Stimulated activated CD4-positive, alpha-beta T cell treated with anti-CD3 and anti-CD28 coated beads, TNF-alpha, amount 100 ng/mL, for 24 hours (primary cell): Measurements from ENCODE around the gene SLC28A1.

Experiments
- DNase-seq, 3 experiments: peaks; one replicate each; pipeline ENCODE4 v3.0.0-alpha.2; 2020; ENCODE audit warnings: low read depth in 3 of 3

SLC28A1 gene

DNA sequence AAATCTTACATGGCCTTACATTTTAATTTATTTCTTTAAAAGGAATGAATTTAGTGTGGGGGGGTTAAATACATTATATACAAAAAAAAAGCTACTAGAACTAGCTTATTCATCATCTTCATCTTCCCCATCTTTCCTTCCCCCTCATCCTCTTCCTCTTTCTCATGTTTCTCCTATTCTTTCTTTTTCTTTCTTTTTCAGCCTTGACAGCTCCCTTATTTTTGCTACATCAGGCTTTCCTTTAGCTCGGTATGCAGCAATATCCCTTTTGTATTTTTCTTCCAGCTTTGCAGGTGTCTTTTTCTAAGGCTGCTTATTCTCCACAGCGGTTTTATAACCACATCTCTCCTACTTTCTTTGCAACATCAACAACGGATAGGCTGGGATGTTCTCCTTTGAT lies 55.9 kb downstream of the SLC28A1 start:
- no peak for DNase-seq

GRCh38 chr15:84942456-84942855 lies 58.0 kb downstream of the SLC28A1 start:
- no peak for DNase-seq

DNA sequence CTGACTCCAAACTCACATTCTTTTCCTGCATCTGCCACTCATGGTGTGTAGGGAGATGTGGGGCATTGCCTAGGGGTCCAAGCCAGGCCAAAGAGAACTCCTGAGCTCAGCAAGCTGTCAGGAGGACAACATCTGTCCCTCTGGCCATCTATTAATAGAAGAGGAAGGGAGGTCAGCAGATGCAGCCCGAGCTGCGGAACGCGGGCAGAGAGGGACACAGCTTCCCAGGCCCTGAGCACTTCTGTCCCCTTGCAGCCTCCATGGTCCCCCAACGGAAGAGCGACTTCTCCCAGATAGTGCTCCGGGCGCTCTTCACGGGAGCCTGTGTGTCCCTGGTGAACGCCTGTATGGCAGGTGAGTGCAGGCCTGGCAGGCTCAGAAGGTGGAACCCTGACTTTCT lies 59.8 kb downstream of the SLC28A1 start:
- no peak for DNase-seq

- no peak for DNase-seq
These were observed 60.4 kb downstream of the SLC28A1 start for GRCh38 chr15:84944861-84945260.

GRCh38 chr15:84946772-84947489 lies 62.5 kb downstream of the SLC28A1 start:
- no peak for DNase-seq

DNA sequence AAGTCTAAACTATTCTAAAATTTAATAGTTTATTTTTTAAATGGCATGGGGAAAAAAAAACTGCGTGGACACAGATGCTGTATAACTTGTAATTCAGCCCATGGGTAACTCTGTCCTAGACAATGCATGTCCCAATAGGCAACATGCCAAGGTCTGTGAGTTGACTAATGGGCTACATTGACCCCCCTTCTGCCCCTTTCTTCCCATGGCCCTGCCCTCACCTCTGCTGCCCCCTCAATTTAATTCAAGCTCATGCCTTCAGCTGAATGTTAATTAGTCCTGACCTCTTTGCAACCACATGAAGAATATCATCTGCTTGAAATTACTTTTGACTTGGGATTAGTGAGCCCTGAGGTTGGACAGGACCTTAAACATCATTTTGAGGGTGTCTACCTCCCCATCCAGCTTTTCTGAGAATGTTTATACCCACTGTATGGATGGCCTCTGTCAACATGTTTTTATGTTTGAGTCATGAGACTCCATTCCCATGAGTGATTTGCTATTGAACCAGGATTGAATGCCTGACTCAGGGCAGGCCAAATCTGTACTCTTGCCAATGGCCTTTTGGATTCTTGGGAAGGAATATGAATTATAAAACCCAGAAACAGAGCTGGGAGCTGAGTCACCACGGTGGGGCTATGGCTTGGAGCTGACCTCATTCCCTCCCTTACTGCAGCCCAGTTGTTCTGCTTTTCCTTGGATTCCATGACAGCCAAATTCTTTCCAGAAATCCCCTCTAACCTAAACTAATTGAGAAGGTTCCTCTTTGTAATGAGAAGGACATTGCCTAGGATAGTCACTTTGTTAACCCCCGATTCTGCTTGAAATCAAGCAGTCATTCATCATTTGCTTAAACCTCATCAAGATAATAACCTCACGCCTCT lies 63.7 kb downstream of the SLC28A1 start:
- no peak for DNase-seq

GRCh38 chr15:84949043-84949442 lies 64.6 kb downstream of the SLC28A1 start:
- DNase-seq = no peak

GRCh38 chr15:84949845-84950569 lies 65.5 kb downstream of the SLC28A1 start:
- DNase-seq = no peak

DNA sequence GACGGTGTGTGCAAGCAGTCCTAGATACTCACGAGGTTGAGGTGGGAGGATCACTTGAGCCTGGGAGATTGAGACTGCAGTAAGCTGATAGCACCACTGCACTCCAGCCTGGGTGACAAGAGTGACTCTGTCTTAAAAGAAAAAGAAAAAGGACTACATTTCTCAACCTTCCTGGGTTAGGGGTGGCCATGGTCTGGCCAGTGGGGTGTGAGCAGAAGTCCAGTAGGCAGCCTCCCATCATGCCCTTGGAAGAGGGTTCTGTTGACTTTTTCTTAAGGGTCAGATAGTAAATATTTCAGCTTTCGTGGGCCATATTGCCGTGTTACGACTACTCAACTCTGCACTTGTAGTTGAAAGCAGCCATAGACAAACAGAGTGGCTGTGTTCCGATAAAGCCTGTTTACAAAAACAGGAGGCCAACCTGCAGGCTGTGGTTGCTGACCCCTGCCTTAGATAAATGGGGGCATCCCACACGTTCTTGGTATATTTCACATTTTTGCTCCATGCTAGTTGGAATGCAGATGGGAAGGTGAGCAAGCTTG lies 66.2 kb downstream of the SLC28A1 start:
- DNase-seq = no peak

DNA sequence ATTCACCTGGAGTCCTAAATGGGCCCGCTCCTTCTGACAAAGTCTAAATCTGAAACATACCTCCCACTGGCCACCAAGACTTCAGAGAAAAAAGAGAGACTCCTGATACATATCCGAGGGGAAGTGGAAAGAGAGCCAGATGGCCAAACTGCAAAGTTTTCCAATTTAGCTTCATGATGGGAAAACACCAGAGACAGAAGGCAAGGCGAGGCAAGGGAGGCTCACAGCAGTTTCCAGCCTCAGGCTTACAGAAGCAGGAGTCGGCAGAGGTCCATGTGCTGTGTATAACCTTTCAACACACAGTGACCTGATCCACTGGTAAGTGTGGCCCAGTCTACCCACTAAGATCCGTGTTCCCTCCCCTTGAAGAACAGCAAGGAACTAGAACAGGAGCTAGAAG lies 67.3 kb downstream of the SLC28A1 start:
- no peak for DNase-seq

- DNase-seq = no peak
These were observed 68.7 kb downstream of the SLC28A1 start for GRCh38 chr15:84953136-84953535.

DNA sequence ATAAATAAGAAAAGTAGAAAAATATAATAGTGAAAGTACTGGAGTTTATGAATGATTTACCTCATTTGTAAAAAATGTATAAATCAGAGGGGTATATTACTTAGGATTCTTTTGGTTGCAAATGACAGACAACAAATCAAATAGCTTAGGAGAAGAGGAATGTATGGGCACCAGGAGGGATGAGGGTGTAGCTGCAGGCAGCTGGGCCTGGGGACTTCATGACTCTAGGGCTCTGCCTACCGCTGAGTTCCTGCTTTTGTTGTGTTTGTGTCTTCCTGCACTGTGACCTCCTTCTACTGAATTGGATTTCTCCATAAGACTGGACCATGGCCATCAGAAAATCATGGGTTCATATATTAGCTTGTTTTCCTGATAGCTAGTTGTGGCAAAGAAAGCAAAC lies 69.3 kb downstream of the SLC28A1 start:
- no peak for DNase-seq

- peak in 2 of 3 experiments; percentile 16 to 31 for DNase-seq
These were observed 70.8 kb downstream of the SLC28A1 start for GRCh38 chr15:84955089-84955848.

GRCh38 chr15:84956199-84956598 lies 71.7 kb downstream of the SLC28A1 start:
- no peak for DNase-seq

DNA sequence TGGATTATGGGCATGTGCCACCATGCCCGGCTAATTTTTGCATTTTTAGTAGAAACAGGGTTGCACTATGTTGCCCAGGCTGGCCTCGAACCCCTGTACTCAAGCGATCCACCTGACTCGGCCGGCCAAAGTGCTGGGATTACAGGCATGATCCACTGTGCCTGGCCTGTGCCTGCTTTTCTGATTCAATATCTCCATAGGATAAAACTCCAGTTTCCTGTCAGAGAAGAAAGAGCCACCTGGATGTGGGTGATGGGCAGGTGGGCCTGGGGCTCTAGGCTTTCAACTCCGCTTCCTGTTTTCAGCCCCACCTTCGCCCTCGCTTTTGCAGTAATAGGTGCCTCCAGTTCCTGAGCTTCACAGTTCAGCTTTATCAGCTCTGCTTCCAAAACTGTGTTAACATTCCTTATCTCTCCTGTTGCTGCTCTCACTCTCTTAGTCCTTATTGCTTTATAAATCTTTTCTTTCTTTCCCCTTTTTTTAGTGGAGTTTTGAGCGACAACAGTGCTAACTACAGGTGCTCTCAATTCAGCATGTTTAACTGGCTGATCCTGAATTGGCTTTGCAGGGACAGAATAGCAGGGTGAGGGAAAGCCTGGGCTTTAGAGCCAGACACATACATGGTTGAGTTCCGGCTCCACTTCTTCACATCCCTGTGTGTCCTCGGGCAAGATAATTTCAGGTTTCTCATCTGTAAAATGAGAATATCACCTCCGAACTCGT lies 76.1 kb downstream of the SLC28A1 start:
- no peak for DNase-seq

GRCh38 chr15:84961114-84961452 lies 76.6 kb downstream of the SLC28A1 start:
- no peak for DNase-seq

- DNase-seq = no peak
These were observed 77.2 kb downstream of the SLC28A1 start for GRCh38 chr15:84961707-84962106.

GRCh38 chr15:84962955-84963354 lies 78.5 kb downstream of the SLC28A1 start:
- DNase-seq = no peak

GRCh38 chr15:84967380-84967779 lies 82.9 kb downstream of the SLC28A1 start:
- no peak for DNase-seq

DNA sequence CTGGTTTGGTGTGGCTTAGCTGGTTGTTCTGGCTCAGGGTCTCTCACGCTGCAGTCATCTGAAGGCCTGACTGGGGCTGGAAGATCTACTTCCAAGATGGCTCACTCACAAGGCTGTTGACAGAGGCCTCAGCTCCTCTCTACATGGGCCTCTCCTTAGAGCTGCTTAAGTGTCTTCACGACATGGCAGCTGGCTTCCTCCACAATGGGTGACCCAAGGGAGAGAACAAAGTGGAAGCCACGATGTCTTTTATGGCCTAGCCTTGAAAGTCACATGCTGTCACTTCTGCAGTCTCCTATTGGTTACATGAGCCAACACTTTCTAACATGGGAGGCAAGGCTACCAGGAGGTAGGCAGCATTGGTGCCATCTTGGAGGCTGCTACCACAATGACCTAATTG lies 83.8 kb downstream of the SLC28A1 start:
- no peak for DNase-seq

- no peak for DNase-seq
These were observed 84.8 kb downstream of the SLC28A1 start for GRCh38 chr15:84969257-84969656.
